Mesenchymal stem cell (in vitro differentiated cells and primary cell): ENCODE measurements around the gene SMYD5.

Source experiments
- DNase-seq: peaks from one replicate; pipeline ENCODE4 v3.0.0-alpha.2; 2013
- H2AFZ ChIP-seq: one replicate; pipeline ENCODE4 v1.6.1; 2013; ENCODE audit warnings: low read depth, mild to moderate bottlenecking, control low read depth, inconsistent platforms, low read length, moderate library complexity
- H2AK5ac ChIP-seq: 2 replicates; pipeline ENCODE4 v1.6.1; 2013; ENCODE audit warnings: low read length, moderate library complexity, mild to moderate bottlenecking, inconsistent platforms; ENCODE audit not compliant: severe bottlenecking
- H2BK120ac ChIP-seq: one replicate; pipeline ENCODE4 v1.6.1; 2013; ENCODE audit warnings: low read depth, mild to moderate bottlenecking, inconsistent platforms, low read length, moderate library complexity
- H2BK12ac ChIP-seq, 2 experiments: one replicate each; pipeline ENCODE4 v1.6.1; 2013; ENCODE audit warnings: inconsistent platforms in 2 of 2, low read length in 2 of 2, mild to moderate bottlenecking in 2 of 2, moderate library complexity in 2 of 2, control low read depth in 1 of 2
- H2BK15ac ChIP-seq: one replicate; pipeline ENCODE4 v1.6.1; 2013; ENCODE audit warnings: mild to moderate bottlenecking, low read depth, inconsistent platforms; ENCODE audit not compliant: poor library complexity, severe bottlenecking
- H2BK5ac ChIP-seq: 2 replicates; pipeline ENCODE4 v1.6.1; 2013; ENCODE audit warnings: low read depth, mild to moderate bottlenecking, low read length, control low read depth, inconsistent platforms; ENCODE audit not compliant: poor library complexity, severe bottlenecking
- H3K14ac ChIP-seq, 2 experiments: one replicate each; pipeline ENCODE4 v1.6.1; 2013; ENCODE audit warnings: inconsistent platforms in 2 of 2, low read length in 2 of 2, control low read depth in 1 of 2, mild to moderate bottlenecking in 1 of 2, moderate library complexity in 1 of 2
- H3K18ac ChIP-seq, 2 experiments: one replicate each; pipeline ENCODE4 v1.6.1; 2013; ENCODE audit warnings: inconsistent platforms in 2 of 2, low read length in 2 of 2, control low read depth in 1 of 2, low read depth in 1 of 2, mild to moderate bottlenecking in 1 of 2
- H3K23ac ChIP-seq, 2 experiments: one replicate each; pipeline ENCODE4 v1.6.1; 2013; ENCODE audit warnings: inconsistent platforms in 2 of 2, low read length in 2 of 2, mild to moderate bottlenecking in 2 of 2, moderate library complexity in 2 of 2, control low read depth in 1 of 2
- H3K27ac ChIP-seq: 2 replicates; pipeline ENCODE4 v1.5.1; 2013; ENCODE audit warnings: mild to moderate bottlenecking, moderate library complexity, low read length, control low read depth, inconsistent platforms; ENCODE audit not compliant: poor library complexity, severe bottlenecking
- H3K27me3 ChIP-seq, 2 experiments: 2 replicates each; pipeline versions ENCODE4 v1.6.1 to v1.7.0; 2013; ENCODE audit warnings: low read length in 2 of 2, mild to moderate bottlenecking in 2 of 2, moderate library complexity in 2 of 2, control low read depth in 1 of 2, inconsistent platforms in 1 of 2; ENCODE audit not compliant: control insufficient read depth in 1 of 2, insufficient read depth in 1 of 2
- H3K36me3 ChIP-seq, 2 experiments: 2 replicates each; pipeline versions ENCODE4 v1.6.1 to v1.7.0; 2013; ENCODE audit warnings: low read length in 2 of 2, control low read depth in 1 of 2, inconsistent platforms in 1 of 2, low read depth in 1 of 2, mild to moderate bottlenecking in 1 of 2; ENCODE audit not compliant: insufficient read depth in 2 of 2, control insufficient read depth in 1 of 2
- H3K4ac ChIP-seq, 2 experiments: one replicate each; pipeline ENCODE4 v1.6.1; 2013; ENCODE audit warnings: inconsistent platforms in 2 of 2, low read length in 2 of 2, mild to moderate bottlenecking in 2 of 2, moderate library complexity in 2 of 2, control low read depth in 1 of 2, low read depth in 1 of 2
- H3K4me1 ChIP-seq: 2 replicates; pipeline ENCODE4 v1.6.1; 2013; ENCODE audit warnings: low read depth, low read length, control low read depth; ENCODE audit not compliant: control insufficient read depth, insufficient read depth
- H3K4me2 ChIP-seq: 2 replicates; pipeline ENCODE4 v1.6.1; 2013; ENCODE audit warnings: low read length, mild to moderate bottlenecking, inconsistent platforms; ENCODE audit not compliant: poor library complexity, severe bottlenecking
- H3K4me3 ChIP-seq, 2 experiments: 2 replicates each; pipeline versions ENCODE4 v1.5.1 to v1.7.0; 2013; ENCODE audit warnings: low read length in 2 of 2, mild to moderate bottlenecking in 2 of 2, control low read depth in 1 of 2, low read depth in 1 of 2; ENCODE audit not compliant: insufficient read depth in 1 of 2
- H3K79me1 ChIP-seq: replicated peaks from 2 replicates; pipeline ENCODE4 v1.6.1; 2013; ENCODE audit warnings: mild to moderate bottlenecking, control low read depth, low read length, inconsistent platforms; ENCODE audit not compliant: poor library complexity, severe bottlenecking
- H3K9ac ChIP-seq: 2 replicates; pipeline ENCODE4 v1.7.0; 2013; ENCODE audit warnings: mild to moderate bottlenecking, low read length, moderate library complexity
- H3K9me3 ChIP-seq: 2 replicates; pipeline ENCODE4 v1.7.0; 2013; ENCODE audit warnings: mild to moderate bottlenecking, low read length; ENCODE audit not compliant: control insufficient read depth
- H4K8ac ChIP-seq: one replicate; pipeline ENCODE4 v1.6.1; 2013; ENCODE audit warnings: inconsistent platforms, mild to moderate bottlenecking, low read length, moderate library complexity
- H4K91ac ChIP-seq: one replicate; pipeline ENCODE4 v1.6.1; 2013; ENCODE audit warnings: mild to moderate bottlenecking, low read length, inconsistent platforms
- WGBS: methylation state at CpG from one replicate; pipeline ENCODE4 v1.1.7; 2013; ENCODE audit warnings: mixed read lengths; 5-methylcytosine and 5-hydroxymethylcytosine counted together

SMYD5 gene

GRCh38 chr2:73176881-73177644 lies 37.0 kb upstream of the SMYD5 start:
- Histone ChIP-seq H3K9ac (peak overlapping the region; percentile 80), H3K9me3 (no peaks in the 10 kb centered on the region), H3K27me3 (peaks cover 59 to 60% of the 10 kb centered on the region in 2 experiments), H3K36me3 (no peaks in the 10 kb centered on the region), H2AK5ac (no peak overlapping the region), H2BK12ac (peak overlapping the region; percentile 25 to 65), H3K18ac (peak overlapping the region; percentile 67 to 83), H3K4me2 (peak overlapping the region; percentile 96), H3K4ac (peak overlapping the region in 1 of 2 experiments; percentile 64), H2BK120ac (no peak overlapping the region), H3K4me1 (peaks cover 20% of the 10 kb centered on the region), H3K79me1 (no peaks in the 10 kb centered on the region), H4K91ac (peak overlapping the region; percentile 15), H4K8ac (peak overlapping the region; percentile 92), H2AFZ (peak overlapping the region; percentile 51), H2BK5ac (no peak overlapping the region), H3K23ac (no peak overlapping the region), H3K4me3 (peak overlapping the region; percentile 58 to 86), H3K27ac (no peak overlapping the region), H3K14ac (no peak overlapping the region), H2BK15ac (peak overlapping the region; percentile 70)
- 2% methylated on average over 53 of the region's 56 CpGs for WGBS
- peak; percentile 87 for DNase-seq

GRCh38 chr2:73177645-73178255 lies 36.3 kb upstream of the SMYD5 start:
- Histone ChIP-seq H2BK12ac (no peak overlapping the region), H3K4ac (no peak overlapping the region), H2AK5ac (no peak overlapping the region), H2BK120ac (no peak overlapping the region), H3K79me1 (no peaks in the 10 kb centered on the region), H3K18ac (no peak overlapping the region), H2BK5ac (no peak overlapping the region), H3K4me2 (peak overlapping the region; percentile 42), H2AFZ (no peak overlapping the region), H3K14ac (no peak overlapping the region), H3K9me3 (no peaks in the 10 kb centered on the region), H3K9ac (peak overlapping the region; percentile 38), H4K8ac (no peak overlapping the region), H3K4me3 (peak overlapping the region in 1 of 2 experiments; percentile 86), H3K36me3 (no peaks in the 10 kb centered on the region), H3K23ac (no peak overlapping the region), H4K91ac (no peak overlapping the region), H3K4me1 (peaks cover 20% of the 10 kb centered on the region), H2BK15ac (no peak overlapping the region), H3K27me3 (peaks cover 59 to 60% of the 10 kb centered on the region in 2 experiments), H3K27ac (no peak overlapping the region)
- 25% methylated on average over 8 of the region's 12 CpGs for WGBS
- DNase-seq: no peak

GRCh38 chr2:73185965-73186364 lies 28.1 kb upstream of the SMYD5 start:
- DNase-seq: no peak
- H4K8ac ChIP-seq: no peak overlapping the region

GRCh38 chr2:73187549-73187948 lies 26.5 kb upstream of the SMYD5 start:
- Histone ChIP-seq H3K9ac (no peak overlapping the region), H3K4me3 (no peak overlapping the region), H3K23ac (no peak overlapping the region), H4K91ac (no peak overlapping the region), H2BK15ac (no peak overlapping the region), H3K9me3 (peaks cover 7% of the 10 kb centered on the region), H3K27ac (no peak overlapping the region), H4K8ac (no peak overlapping the region), H3K18ac (no peak overlapping the region), H2BK120ac (no peak overlapping the region), H3K27me3 (peaks cover 54 to 72% of the 10 kb centered on the region in 2 experiments), H2BK5ac (no peak overlapping the region), H3K4me2 (no peak overlapping the region), H3K4ac (no peak overlapping the region), H3K36me3 (no peaks in the 10 kb centered on the region), H3K14ac (no peak overlapping the region), H3K4me1 (no peaks in the 10 kb centered on the region), H3K79me1 (no peaks in the 10 kb centered on the region), H2BK12ac (no peak overlapping the region), H2AFZ (no peak overlapping the region), H2AK5ac (no peak overlapping the region)
- no peak for DNase-seq
- WGBS: 100% methylated on average over 1 of the region's 2 CpGs

More at GRCh38 chr2:73185965-73186364, 28.1 kb upstream of the SMYD5 start:
- 82% methylated on average over 1 of the region's 2 CpGs for WGBS
- no peak overlapping the region for H3K4me3 ChIP-seq
- H3K36me3 ChIP-seq: no peaks in the 10 kb centered on the region
- H2AFZ ChIP-seq: no peak overlapping the region
- H3K14ac ChIP-seq: no peak overlapping the region
- H3K27ac ChIP-seq: no peak overlapping the region
- peaks cover 7% of the 10 kb centered on the region for H3K9me3 ChIP-seq
- H3K4me1 ChIP-seq: no peaks in the 10 kb centered on the region
- H2AK5ac ChIP-seq: no peak overlapping the region
- H2BK12ac ChIP-seq: no peak overlapping the region
- H3K79me1 ChIP-seq: no peaks in the 10 kb centered on the region
- no peak overlapping the region for H3K4me2 ChIP-seq
- no peak overlapping the region for H3K23ac ChIP-seq
- H2BK120ac ChIP-seq: no peak overlapping the region
- H3K18ac ChIP-seq: no peak overlapping the region
- peaks cover 49 to 66% of the 10 kb centered on the region in 2 experiments for H3K27me3 ChIP-seq
- H2BK5ac ChIP-seq: no peak overlapping the region
- no peak overlapping the region for H2BK15ac ChIP-seq
- H4K91ac ChIP-seq: no peak overlapping the region
- no peak overlapping the region for H3K4ac ChIP-seq
- H3K9ac ChIP-seq: no peak overlapping the region
